Stimulated activated CD8-positive, alpha-beta memory T cell treated with anti-CD3 and anti-CD28 coated beads, Interleukin-15, amount 100 ng/mL, for 24 hours (primary cell): ENCODE data around the gene AKAP6.
"Not testable (repeated sequence)": the region's sequence is repeated elsewhere in the genome, so short reads cannot be mapped to it uniquely, and the experiment has no call there.

Source experiments
- DNase-seq: peaks from one replicate; pipeline ENCODE4 v3.0.0-alpha.2; 2020; ENCODE audit warnings: low read depth

Gene AKAP6

DNA sequence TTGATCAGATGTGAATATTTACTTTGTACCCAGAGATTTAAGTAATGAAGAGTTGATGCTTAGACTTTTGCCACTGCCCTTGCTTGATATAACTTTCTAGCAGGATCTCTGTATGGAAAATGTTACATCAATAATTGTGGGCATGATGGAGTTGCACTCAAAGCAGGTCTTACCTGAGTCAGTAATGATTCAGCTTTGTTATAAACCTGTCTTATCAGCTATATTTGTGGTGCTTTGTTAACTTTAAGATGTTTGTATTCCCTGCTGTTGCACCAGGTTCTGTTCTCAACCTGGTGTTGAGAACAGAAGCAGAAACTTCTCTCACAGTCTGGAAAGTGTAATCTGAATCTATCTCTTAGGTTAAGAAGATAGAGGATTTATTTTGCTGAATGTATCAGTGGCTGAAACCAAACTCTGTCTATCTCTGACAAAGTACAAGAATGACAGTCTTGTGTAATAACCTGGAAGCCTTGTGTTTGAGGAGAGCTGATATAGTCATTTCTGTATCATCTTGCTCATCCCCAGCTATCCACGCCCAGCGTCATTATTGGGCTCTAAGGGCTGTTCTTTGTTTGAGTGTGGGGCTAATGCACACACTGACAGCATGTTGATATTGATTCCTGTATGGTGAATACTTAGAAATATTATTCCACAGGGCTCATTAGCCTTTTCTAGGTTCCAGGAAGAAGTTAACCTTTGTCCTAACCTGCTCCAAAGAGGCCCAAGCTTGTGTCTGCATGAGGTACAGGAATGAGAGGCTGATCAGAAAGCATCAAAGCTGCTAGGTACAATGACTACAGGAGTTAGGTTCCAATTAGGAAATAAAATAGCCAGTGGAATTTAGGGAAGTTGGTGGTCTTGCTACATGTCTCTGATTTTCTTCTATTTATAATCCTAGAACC, 3.6 kb downstream of the AKAP6 start:
- DNase-seq = no peak

DNA sequence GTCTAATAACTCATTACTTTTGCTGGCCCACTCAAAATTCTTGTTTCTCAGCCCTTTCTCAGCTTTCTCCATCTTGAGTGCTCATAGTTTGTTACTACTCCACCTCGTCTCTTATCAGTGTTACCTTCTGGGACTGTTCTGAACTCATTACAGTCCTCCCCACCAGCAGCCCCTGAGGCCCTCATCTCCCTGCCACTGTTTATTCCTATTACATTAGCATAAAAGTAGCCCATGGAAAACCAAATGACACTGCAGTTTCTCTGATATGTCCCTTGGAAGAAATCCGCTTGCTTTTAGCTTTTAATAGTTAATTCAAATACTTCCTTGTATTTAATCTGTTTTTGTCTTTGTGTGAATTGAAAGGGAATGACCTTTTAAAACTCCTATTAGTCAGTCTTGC, 7.6 kb downstream of the AKAP6 start:
- DNase-seq = no peak

DNA sequence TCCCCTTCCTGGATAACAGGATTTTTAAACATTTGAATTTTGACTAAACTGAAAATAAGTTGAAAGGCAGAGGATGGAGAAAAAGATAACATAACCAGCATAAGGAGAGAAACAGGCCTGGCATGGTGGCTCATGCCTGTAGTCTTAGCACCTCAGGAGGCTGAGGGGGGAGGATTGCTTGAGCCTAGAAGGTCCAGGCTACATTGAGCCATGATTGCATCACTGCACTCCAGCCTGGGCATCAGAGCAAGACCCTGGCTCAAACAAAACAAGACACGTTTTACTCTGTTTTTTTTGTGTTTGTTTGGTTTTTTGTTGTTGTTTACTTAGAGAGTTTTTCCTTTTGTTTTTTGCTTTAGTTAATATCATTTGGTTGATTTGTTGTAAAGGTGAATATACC, 8.7 kb downstream of the AKAP6 start:
- no peak for DNase-seq

DNA sequence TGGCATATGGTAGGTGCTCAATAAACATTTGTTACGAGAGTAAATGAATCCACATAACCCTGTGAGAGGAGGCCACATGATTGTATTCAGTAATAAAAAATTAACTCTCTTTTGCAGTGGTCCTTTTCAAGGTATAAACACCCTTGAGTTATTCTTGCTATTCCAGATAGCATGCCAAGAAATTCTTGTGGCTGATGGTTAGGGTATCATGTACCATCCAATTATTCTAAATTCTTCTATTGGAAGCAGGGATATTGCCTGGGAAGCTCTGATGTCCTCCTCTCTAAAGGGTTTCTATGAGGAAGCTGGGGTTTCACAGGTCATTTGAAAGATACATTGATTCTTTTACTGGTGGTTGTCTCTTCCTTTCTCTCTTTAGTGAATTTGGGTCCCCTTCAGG, 10.1 kb downstream of the AKAP6 start:
- DNase-seq = no peak

DNA sequence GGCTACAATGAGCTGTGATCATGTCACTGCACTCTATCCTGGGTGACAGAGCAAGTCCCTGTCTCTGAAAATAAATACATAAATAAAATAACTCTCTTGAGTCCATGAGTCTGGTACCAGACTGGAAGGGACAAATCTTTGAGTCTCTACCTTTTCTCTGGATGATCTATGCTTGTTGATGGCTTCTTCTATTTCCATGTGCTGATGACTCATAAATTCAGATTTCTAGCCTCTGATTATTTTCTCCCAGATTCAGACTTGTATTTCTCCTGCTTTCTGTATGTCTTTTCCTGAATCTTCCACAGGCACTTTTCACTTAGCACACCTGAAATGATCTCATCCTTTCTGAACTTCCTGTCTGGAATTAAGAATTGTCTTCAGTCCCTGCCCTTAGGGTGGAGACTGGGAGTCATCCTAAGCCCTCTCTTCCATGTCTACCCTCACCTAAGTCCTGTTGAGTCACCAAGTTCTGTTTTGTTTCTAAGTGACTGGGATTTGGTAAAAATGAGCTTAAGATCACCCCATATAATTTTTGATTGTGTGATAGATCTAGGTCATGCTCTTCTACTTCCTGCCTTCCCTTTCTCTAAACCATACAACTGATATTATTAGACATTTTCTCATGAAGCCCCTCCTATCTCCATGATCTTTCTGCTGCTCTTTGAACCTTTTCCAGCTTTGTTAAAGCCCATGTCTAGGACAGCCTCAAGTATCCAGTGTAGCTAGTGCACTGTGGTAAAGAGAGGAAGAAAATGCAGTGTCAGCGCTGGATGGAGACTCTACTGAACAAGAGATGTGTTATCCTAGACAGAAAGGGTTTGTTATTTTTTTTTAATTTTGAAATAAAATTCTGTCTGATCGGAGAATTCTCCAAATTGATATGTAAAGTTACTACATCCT, 13.1 kb downstream of the AKAP6 start:
- DNase-seq = no peak

DNA sequence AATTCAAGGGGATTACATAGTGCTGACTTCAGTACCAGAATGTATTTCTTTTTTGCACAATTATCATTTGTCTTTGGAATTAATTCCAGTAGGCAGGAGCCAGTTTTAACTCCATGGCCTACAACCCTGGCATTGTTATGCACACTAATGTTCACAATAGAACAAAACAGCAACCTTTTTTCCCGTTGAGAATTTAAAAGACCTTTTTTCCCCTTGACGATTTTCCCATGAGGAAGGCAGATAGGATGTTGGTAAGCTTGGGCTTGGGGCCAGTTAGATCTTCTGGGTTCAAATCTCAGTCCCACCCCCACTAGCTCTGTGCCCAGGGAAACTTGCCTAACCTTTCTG, 13.7 kb downstream of the AKAP6 start:
- no peak for DNase-seq

DNA sequence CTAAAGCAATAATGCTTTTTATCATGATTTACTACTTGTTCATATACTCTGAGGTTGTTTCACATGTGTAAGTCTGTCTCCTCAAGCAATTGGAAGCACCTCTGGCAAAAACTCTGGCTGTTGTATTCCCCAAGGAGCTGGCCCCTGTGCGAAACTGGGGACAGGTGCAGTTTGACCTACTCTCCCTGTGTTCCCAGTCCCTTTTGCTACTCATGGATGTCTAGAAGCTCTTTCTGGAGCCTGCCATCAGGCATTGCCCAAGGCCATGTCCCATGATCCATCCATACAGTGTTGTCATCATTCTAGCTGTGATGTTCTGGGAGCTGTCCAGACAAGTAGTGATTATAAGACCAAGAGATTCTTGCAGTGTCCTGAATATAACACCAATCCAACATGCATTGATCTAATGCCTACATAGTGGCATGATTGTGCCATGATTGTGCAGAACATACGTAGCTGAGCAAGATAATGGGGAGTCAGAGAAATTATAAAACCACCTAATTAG, 14.9 kb downstream of the AKAP6 start:
- DNase-seq = no peak

DNA sequence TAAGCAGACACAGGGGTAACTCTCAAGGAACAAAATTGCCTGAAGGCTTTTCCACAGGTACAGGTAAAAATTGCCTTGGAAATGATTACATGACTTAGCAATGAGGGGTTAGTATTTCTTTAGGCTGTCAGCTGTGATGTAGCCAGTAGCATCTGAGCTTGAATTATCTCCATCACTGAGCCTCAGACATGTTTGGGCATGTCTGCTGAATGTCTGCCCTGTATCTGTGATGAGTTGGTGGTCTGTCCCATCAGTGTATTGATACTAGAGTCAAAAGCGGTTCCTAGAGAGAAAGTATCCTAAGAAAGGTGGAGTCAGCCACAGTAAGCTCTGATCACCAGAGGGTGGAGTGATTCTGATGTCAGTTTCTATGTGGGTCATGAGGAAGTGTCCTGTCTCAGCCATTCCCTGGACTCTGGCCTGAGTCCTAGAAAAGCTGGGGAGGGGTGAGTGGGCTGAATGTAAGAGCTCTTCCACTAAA, 16.3 kb downstream of the AKAP6 start:
- DNase-seq = no peak

DNA sequence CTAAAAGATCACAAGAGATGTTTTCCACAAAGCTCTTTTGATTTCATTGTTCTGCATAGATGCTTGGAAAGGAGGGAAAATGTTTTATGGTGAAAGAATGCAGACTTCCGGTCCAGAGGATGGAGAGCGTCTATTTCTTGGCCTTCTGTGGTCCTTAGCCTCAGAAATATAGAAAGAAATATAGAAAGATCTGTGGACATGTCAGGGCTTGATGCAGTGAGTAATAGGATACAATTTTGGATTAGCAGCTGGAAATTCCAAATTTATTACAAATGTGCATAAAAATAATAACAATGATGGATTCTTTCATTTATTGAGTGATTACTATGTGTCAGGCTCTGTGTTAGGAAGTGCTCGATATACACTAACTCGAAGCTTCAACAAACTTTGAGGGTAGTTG, 20.2 kb downstream of the AKAP6 start:
- no peak for DNase-seq

DNA sequence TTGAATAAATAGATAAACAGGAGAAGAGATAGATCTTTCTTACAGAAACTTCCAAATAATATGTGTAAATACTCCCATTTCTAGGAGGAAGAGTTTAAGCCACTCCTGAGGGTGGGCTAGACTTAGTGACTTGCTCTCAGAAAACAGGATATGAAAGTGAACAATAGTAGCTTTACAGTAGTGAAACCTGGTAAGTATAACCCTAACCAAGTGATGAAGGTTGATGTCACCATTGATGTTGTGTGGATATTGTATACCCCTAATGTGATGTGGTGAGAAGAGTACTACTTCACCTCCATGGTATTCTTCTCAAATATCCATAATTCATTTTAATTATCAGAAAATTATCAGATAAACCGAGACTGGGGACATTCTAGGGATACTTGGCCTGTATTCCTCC, 20.9 kb downstream of the AKAP6 start:
- DNase-seq = no peak

DNA sequence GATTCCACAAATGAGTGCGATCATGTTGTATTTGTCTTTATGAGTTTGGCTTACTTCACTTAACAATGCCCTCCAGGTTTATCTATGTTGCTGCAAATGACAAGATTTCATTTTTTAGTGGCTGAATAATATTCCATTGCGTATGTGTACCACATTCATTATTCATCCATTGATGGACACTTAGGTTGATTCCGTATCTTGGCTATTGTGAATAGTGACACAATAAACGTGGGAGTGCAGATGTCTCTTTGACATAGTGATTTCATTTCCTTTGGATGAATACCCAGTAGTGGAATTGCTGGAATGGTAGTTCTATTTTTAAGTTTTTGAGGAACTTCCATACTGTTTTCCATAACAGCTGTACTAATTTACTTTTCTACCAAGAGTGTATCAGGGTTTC, 23.5 kb downstream of the AKAP6 start:
- no peak for DNase-seq

DNA sequence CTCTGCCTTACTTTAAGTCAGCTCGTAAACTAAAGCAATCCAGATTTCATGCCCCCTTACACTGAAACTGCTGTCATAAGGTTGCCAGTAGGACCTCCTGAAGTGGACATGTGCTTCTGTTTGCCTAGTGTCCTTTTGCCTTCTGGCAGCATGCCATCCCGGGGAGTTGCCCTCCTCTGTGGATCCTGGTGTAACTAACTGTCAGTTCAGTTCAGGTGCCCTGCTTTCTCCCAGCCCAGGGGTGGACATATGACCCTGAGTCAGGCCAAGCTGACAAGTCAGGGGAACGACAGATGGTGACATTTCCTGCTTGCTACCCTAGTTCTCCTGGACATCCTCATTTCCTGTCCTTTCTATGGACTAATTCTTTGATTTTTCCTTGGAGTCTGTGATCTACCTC, 25.6 kb downstream of the AKAP6 start:
- DNase-seq = no peak

DNA sequence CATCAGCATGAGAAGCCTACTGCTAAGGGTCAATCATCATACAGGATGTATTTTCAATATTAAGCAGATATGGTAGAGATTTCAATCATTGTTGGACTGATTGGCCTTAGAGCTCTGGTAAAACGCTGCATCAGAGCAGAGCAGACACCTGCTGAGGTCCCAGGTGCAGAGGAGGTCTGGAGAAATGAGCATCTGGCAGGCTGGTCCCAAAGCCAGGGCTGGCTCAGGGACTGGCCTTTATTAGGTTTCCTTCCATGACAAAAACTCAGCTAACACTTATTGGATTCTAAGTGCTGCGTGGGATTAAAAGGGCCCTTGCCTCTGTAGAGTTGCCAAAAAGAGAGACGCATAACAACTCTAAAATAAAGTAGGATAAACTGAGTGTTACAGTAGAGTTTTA, 29.7 kb downstream of the AKAP6 start:
- DNase-seq = no peak

DNA sequence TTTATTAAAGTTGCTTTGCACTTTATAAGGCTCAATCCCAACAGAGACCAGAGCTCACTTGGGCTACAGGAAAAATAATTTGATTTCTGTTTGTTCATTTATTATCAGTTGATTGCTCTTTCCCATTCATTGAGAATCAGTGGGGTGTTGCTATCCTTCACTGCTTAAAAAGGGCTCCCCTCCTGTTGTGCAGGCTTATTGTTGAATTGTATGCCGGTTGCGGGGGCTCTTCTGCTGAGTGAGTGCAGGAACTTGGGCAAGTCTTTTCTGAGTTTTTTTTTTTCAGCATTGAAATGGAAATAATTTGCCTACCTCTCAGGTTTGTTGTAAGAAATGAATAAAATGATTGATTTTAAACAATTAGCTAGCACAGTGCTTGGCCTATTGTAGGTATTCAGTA, 32.6 kb downstream of the AKAP6 start:
- no peak for DNase-seq

DNA sequence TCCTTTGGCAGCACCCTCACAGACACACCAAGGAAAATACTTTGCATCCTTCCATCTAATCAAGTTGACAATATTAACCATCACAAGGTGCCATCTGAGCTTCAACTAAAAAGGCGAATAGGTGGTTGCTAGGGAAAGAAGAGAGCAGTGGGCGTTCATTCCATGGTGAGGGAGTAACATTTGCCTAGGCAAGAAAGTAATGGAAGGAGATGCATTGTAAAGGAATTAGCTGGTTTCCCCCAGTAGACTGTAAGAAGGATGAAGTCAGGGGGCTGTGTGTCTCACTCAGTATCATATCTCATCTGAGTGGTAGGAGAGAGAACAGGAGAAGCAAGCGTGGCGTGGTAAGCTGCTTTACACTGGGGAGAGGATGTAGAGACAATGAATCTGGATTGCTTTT, 34.7 kb downstream of the AKAP6 start:
- DNase-seq = no peak

DNA sequence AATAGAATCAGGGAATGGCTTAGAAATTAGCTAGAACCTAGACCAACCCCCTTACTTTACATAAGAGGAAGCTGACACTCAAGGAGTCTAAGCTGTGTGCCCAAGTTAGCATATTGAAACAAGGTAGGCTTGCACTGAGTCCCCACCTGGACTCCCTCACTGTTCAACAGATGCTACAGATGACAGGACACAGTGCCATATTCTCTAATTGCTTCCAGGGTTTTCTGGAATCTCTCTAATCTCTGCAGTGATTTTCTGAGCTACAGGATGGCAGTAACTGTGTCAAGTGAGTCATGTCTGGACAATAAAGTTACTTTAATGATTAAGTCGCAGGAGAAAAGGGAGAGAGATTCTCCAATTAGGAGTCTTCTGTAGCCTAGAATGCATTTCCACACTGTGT, 35.8 kb downstream of the AKAP6 start:
- DNase-seq = no peak

DNA sequence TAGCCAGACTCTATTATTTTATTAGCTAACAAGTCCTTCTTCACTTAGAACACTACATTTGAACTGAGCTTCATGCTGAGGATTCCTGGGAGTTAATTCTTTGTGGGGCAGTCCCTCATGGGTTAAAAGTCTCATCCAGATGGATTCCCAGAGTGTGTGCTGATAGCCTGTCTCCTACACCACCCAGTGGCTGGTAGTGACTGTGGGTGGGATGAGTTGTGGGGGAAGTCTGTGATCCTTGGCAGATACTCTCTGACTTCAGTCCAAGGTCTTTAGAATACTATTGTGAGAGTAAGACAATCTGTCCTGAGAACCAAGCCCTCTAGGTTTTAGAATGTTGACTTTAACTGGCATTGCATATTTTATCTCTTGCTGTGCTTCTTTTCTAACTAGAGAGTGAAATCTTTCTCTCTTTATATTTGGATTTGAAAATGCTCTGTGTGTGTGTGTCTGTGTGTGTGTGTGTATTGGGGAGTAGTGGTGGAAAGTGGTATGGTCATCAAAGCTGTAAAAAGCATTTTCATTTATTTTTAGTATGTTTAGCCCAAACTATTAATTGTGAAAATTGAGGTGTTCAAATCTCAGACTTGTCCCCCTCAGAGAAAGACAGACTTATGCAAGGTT, 37.3 kb downstream of the AKAP6 start:
- DNase-seq = no peak

DNA sequence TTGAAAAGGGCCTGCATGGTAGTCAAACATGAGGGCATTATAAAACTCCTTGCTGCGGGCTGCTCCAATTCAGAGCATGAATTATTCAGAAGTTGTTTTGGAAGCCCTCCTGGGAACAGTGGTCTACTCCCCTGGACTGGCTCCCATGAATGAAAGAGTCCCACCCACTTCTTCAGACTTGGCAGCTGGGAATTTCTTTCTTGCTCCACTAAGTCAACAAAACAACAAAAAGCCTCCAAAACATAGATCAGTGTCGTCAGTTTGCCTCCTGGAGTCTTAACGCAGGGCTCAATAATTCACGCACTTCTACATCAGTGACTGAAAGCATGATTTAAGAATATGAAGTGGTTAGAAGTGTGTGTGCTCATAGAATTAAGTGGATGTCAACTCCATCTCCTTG, 37.9 kb downstream of the AKAP6 start:
- DNase-seq = no peak

DNA sequence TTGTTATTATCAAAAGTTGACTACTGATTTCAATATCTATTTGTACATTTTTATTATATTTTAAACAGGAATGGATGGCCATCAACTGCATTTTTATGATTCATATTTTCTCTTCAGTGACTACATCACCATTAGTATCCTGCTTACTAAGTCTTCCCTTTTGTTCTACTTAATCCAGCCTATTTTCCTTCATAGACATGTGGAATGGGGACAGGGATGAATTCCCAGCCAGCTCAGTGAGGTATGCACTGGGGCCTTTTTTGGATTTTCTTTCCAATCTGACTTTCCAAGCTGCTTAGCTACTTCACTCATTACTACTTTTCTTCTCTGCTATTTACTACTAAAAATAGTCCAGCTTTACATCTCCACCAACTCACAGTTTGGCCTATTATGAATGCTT, 38.4 kb downstream of the AKAP6 start:
- DNase-seq = no peak

DNA sequence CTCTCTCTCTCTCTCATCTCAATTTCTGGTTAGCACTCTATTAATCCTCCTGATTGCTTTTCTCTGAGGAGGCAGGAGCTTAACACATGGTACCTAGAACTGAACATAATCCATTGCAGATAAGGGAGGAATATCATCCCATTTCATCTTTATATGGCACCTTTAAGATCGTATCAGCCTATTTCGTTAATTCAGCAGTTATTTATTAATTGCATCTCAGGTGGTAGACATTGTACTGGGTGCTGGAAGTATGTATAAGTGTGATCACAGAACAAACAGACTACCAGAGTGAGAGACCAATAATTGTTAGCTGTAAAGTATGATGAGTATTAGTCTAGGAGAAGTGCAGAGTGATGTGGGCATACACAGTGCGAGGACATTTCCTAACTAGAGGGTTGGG, 39.0 kb downstream of the AKAP6 start:
- no peak for DNase-seq

DNA sequence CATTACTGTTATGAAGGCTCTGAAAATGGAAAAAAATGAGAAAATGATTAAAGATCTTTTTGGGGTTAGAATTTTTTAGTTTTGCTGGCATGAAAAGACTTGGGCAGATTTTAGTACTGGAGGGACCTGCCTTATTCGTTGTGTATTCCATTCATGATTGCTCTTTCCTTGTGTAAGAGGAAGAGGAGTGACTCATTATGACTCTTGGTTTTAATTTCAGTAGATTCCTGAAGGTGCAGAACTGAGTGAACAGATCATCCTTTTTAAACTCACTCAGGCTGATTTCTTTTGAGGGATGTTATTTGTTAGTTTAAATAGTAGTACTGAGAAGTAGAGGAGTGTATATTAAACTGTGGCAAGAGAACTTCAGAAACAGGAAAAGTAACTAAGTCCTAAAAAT, 41.6 kb downstream of the AKAP6 start:
- DNase-seq = no peak

DNA sequence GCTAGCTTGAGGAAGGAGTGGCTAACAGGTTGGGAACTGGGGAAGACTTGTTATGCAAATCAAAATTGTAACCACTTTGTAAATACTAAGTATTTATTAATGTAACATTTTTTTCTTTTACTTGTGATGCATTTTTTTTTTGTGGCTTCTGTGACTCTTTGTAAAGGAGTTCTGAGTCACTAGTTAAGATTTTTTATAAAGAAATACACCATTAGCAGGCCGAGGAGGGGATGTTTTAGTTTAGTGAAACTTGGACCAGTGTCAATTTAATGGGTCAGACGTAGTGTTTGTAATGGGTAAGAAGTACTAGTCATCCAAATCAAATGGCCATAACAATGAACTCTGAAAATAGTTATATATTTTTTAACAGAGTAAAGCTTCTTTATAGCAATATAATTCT, 43.1 kb downstream of the AKAP6 start:
- DNase-seq = no peak

DNA sequence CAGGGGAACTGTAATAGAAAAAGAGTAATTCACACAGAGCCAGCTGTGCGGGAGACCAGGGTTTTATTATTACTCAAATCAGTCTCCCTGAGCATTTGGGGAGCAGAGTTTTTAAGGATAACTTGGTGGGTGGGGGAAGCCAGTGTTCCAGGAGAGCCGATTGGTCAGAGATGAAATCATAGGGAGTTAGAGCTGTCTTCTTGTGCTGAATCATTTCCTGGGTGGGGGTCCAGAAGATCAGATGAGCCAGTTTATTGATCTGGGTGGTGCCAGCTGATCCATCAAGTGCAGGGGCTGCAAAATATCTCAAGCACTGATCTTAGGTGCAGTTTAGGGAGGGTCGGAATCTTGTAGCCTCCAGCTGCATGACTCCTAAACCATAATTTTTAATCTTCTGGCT, 44.1 kb downstream of the AKAP6 start:
- not testable (repeated sequence) for DNase-seq
